ENCODE measurements around the gene SH3GLB2.

GRCh38 chr9:129005336-129005997 lies 22.7 kb downstream of the SH3GLB2 start:
- TF ChIP-seq CTCF (IDR thresholded peaks at IDR 0.05 in 2 of 3, conservative IDR thresholded peaks at IDR 0.05 in 1 of 3; ENCODE audit: control insufficient read depth in 2 of 3, extremely low read depth in 1 of 3, insufficient read depth in 1 of 3, low read depth in 3 of 3, low read length in 3 of 3) (no peak), SRF (IDR thresholded peaks at IDR 0.05; ENCODE audit: low read depth in 2 of 2, low read length in 2 of 2) (no peak), ZBED1 (IDR thresholded peaks at IDR 0.05; ENCODE audit: borderline replicate concordance) (no peak), FOS (IDR thresholded peaks at IDR 0.05; ENCODE audit: borderline replicate concordance, extremely low read depth, insufficient read length) (no peak), BHLHE40 (IDR thresholded peaks at IDR 0.05; ENCODE audit: borderline replicate concordance in 1 of 2, low read depth in 2 of 2, low read length in 1 of 2) (no peak), SREBF2 (IDR thresholded peaks at IDR 0.05; ENCODE audit: low read length) (no peak), TBL1XR1 (IDR thresholded peaks at IDR 0.05; ENCODE audit: low read depth, low read length) (no peak), ESRRA (IDR thresholded peaks at IDR 0.05; ENCODE audit: low read length) (no peak), JUND (IDR thresholded peaks at IDR 0.05; ENCODE audit: low read depth, low read length) (no peak), RFX5 (IDR thresholded peaks at IDR 0.05; ENCODE audit: low read depth, low read length) (no peak)
- TF ChIP-seq, protein P1, sequence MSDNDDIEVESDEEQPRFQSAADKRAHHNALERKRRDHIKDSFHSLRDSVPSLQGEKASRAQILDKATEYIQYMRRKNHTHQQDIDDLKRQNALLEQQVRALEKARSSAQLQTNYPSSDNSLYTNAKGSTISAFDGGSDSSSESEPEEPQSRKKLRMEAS (IDR thresholded peaks at IDR 0.05; ENCODE audit: low read depth, low read length), result no peak
